ENCODE results near the gene ADAM12.
"Not testable (repeated sequence)": the region's sequence is repeated elsewhere in the genome, so short reads cannot be mapped to it uniquely, and the experiment has no call there.

ADAM12 gene

DNA sequence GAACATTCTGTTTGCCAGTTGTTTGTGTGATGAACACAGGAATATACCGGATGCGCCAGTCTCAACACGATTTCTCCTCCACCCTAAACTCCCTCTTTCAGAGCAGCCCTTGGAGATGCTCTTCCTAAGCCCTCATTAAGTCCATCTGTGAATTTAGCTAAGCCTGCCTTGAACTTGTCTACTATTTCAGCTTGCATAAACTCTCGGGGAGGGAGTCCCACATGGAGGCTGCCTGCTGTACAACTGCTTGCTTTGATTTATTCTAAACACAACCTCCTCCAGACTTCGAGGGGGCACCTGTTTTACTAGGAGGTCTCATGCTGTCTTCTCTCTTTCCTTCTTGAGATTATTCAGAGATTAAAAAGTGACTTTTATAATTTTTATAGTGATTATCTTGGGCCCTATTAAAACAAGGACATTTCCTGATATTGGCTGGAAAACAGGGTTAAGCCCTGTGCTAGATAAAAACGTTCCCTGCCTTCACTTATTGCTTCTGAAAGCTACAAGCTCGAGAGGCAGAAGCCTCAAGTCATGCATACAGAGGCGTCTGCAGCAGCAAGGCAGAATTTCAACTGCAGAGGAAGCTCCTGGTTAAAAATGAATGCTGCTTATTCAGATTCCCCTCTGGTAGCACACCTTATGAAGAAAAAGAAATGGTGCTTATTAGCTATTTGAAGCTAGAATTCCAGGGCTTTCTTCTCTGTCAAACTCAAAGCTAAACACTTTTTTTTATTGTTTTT lies 317.6 kb downstream of the ADAM12 start:
- no peak for DNase-seq

DNA sequence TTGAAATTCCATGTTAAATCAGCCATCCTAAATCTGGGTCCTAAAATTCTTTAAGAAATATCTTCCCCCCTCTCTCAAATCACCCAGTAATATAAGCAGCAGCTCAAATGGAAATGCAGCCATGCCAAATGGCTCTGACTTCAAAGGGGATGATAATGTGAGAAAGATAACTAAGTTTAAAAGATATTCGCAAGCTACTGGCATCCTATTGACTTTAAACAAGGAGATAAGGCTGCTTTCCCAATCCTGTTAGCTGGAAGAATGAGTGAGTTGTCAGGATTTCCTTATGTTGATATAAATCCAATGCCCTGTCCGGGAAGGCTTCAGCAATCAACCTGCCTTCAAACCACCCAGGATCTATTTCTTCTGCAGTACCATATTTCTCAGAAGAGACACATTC lies 320.0 kb downstream of the ADAM12 start:
- no peak for DNase-seq

DNA sequence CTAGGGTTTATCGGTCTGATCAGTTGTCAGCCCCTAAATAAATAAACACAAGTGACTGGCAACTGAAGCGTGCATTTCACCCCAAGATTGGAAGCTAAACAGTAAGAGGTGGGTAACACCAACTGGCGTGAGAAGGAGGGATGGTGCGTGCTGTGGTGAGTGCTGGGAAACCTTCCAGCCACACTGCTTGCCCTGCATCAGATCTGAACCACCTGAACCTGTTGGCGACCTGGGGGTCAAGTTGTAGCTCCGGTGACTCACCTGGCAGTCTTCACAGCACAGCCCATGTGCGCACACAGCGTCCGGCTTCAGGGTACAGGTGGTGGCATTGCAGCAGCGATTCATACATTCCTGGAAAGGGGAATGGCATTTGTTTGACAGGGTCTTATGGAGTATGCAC lies 321.8 kb downstream of the ADAM12 start:
- DNase-seq, result no peak

DNA sequence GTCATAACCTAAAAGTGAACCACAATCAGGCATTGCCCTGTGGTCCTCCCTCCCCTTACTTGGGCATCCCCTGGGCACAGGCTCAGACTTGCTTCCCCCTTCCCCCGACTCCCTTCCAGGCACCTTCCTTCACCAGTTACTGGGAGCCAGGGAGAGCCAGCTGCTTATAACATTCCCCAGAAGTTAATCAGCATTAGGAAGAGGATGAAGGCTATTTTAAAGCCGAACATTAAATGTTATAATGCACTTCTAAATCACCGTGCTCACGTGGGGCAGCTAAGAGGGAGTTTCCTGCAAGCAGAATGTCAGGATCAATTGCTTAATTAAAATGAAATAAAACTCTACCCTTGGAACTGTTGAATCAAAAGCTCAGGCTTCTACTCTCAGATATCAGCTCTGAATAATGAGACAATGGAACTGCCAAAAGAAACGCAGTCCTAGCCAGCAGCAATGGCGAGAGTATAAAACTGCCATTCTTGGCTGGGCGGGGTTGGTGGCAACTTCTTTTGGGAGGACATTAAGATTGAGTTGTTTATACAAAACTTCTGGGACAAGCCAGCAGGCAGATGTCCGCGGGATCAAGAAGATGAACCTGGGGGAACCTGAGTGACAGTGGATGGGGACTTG lies 322.4 kb downstream of the ADAM12 start:
- DNase-seq, result no peak

DNA sequence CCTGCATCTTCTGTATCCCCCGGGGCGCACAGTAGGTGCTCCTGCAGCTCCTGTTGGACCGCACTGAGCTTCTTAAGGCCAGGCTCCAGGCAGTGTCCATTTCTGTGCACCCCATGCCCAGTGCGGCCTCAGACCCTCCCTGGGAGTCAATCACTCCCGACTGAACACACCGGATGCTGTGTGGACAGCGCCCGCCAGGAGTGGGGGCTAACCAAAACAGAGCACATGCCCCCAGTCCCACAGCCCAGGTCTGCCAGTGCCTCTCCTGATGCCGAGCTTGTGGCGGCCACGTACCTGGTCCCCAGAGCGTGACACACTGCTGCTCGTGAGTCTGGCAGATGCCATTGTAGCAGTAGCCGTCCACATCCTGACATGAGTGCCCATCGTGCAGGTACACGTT lies 323.8 kb downstream of the ADAM12 start:
- no peak for DNase-seq

DNA sequence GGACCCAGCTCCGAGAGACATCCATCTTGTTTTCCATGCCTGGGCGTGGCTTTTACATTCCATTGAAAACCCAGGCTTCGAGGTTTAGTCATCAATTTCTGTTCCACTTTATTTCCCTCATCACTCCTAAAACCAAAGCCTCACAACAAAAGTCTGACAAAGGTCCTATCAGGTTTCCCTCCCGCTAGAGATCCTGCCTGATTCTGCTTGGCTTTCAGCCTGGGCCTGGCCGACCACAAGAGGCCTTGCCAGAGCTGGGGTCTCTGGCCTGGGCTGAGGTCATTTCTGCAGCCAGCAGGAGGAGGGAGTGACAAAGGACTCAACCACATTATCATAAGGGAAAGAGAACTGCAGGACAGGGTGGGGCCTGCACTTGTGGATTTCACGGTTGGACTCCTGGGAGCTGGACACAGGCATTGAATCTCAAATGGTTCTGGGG lies 324.9 kb downstream of the ADAM12 start:
- DNase-seq, result no peak

DNA sequence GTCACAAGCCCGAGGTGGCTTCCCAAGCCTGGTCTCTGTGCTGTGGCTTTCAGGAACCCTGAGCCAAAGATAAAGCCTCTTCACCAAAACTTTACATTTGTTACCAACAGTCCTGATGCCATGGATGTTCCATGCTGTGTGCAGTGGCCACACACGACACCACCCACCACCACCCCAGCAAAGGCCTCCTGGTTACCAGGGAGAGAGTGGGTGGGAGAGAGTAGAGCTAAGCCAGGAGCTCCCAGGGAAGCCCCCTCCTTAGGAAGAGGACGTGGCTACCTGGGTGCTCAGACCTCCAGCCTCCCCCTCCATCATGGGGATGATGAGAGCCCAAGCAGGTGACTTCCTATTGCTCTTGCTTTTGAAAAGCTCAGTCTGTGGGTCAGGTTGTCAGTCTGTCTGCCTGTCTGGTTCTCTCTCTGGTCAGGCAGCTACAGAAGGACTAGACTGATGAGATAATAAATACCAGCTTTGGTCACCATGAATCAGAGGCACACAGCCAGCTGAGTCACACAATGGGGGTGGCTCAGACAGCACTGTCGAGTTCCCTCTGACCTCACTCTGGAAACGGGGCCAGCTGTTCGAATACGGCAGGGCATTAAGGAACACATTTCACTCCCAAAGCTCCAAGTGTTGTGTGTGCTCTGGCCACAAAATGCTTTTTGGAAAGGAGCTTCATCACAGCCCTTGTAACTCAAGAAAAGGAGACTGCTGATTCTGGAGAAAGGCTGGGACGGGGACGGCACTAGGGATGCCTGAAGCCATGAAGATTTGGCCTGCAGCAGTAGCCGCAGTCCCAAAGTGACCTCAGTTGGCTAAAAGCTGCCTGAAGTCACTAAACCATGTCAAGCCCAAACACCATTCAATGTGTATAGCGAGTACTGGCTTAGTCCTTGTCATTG lies 325.9 kb downstream of the ADAM12 start:
- DNase-seq, result no peak

DNA sequence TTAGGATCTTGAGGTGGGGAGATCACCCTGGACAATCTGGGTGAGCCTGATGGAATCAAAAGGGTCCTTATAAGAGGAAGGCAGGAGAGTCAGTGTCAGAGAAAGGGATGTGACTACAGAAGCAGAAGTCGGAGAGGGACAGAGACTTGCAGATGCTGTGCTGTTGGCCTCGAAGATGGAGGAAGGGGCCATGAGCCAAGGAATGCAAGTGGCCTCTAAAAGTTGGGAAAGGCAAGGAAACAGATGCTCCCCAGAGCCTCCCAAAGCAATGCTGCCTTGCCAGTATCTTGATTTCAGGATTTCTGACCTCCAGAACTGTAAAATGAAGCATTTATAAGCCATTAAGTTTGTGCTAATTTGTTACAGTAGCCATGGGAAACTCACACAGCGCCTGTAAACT lies 326.8 kb downstream of the ADAM12 start:
- no peak for DNase-seq

DNA sequence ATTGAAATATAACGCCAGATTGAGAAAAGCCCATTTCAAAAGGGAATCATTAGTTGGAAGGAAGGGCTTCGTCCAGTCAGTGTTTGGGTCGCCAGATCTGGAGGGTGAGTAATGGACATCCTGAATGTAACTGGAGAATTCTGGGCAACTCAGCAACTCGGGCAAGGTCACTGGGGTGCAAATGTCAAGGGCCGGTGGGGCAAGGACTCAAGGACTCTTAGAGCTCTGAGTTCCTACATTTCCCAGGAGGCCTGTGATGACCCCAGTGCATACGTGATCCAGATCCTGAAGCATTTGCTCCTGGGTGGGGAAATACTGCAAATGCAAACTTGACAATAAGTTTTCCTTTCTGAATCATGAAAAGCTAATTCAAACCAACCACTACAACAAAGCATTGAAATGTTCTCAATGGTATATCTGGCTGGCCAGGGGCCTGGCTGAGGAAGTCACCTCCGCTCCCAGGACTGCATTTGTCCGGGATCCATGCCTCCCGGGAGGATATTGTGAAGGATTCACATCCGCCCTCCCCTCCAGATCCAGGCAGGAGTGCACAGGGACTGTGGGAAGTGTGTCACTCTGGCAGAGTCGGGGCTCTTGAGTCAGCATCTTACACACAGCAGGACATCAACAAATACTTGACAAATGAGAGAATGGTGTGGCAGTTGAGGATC lies 327.9 kb downstream of the ADAM12 start:
- DNase-seq, result no peak

DNA sequence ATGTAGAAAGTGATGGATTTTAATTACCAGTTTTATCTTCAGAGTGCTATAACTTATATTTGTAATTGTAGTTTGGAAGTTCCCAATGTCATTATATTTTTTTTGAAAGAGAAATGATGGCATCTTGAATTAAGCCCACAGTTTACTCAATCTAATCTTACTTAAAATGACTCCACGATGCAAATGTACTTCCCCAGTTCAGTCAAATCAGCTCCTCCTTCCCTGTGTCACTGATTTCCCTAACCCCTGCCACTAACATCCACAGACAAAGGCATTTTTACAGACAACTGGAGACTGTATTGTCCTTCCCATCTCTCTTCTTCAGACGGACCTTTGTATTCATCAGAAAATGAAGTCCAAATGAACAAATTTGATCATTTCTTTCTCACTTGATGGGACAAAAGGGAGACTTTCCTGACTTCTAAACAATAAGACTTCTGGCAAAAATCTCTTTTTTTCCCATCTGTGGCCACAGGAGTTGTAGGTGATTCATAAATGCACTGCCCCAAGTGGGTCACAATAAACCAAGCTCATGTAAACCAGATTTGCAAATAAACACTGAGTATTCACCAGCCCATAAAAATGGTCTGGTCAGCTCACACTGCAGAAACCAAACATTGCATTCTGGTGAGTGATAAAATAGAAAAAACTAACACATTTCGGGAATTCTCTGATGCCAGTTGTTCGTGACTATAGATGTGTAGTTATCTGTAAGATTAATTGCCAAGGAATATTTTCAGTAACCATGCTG lies 329.0 kb downstream of the ADAM12 start:
- no peak for DNase-seq

DNA sequence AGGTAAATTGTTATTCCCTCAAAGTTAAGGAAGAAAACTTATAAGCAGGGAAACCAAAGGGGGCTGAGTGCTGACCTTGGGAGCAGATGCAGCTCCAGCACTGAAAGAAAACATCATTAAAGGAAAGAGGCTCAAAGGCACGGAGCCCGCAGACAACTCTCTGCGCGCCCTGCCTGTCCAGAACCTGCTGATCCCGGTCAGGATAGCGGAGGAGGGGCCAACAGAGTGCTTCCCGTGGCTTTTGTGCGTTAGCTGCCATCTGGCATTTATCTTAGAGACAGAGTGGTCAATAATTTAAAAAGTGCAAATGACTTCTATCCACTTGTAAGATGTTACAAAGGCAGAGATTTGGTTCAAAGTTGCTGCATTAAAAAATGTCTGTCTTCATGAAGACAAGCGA lies 329.8 kb downstream of the ADAM12 start:
- no peak for DNase-seq

DNA sequence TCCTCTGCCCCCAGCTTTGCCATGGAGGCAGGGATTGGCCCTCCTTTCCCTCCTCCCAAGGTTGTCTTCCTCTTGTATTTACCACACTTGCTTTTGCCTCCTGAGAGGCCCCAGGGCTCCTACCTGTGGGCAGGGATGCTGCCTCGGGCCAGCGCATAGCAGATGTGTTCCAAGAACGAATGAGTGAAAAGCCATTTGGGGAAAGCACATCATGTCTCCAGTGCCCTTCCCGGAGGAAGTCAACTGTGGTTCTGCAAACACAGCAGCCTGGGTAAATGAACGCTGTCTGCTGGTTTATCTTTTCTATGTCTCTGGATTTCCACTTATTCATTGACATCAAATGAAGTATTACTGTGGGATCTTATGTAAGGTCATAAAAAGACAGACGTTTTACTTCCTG lies 330.2 kb downstream of the ADAM12 start:
- no peak for DNase-seq

DNA sequence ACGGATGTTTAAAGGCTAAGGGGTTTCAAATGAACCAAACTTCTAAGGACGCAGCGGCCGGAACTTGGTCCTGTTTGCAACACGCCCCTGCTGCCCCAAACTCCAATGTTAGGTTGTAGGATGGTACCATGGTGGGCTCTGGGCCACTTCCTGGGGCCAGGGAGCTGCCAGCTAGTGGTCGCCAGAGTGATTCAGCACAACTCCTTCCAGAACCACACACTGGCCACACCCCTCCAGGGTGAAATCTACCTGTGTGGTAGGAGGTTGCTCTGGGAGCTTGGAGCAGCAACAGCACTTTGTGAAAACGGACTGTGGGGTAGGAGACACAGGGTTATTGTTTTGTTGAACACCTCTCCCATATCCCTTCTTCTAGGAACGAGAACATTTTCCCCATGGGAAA lies 330.8 kb downstream of the ADAM12 start:
- no peak for DNase-seq

DNA sequence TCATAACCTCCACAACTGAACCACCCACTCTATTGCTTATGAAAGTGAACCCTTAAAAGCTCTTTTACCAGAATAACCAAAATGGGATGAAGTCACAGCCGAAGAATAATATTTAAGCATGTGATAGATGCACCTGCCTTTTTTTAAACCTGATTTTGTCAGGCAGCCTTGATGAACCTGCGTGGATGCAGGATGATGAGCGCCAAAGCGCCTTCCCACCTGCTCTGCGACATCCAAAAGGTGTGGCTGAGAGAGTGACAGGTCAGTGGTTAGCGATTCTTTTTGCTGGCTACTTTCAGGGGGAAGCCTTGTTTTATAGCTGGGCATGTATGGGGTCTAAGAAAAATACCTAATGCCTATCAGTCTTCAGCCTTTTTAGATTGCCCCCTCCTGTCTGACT lies 334.1 kb downstream of the ADAM12 start:
- DNase-seq, result no peak

DNA sequence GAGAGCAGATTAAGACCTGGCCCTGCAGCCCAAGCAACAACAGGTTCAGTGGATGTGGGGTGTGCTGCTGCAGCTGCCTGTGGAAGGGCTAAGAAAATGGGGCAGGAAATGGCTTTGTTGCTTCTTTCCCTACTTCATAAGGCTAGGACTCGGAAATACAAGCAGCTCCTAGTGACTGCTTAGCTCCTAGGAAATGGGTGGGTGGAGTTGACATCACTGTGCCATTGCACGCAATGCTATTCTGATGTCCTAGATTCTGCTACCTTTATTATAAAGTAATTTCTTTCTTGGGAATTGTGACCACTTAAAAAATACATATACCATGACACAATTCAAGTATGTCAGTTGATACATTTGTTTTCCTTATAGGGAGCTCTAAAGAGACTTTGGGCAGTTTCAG lies 336.1 kb downstream of the ADAM12 start:
- DNase-seq, result no peak

DNA sequence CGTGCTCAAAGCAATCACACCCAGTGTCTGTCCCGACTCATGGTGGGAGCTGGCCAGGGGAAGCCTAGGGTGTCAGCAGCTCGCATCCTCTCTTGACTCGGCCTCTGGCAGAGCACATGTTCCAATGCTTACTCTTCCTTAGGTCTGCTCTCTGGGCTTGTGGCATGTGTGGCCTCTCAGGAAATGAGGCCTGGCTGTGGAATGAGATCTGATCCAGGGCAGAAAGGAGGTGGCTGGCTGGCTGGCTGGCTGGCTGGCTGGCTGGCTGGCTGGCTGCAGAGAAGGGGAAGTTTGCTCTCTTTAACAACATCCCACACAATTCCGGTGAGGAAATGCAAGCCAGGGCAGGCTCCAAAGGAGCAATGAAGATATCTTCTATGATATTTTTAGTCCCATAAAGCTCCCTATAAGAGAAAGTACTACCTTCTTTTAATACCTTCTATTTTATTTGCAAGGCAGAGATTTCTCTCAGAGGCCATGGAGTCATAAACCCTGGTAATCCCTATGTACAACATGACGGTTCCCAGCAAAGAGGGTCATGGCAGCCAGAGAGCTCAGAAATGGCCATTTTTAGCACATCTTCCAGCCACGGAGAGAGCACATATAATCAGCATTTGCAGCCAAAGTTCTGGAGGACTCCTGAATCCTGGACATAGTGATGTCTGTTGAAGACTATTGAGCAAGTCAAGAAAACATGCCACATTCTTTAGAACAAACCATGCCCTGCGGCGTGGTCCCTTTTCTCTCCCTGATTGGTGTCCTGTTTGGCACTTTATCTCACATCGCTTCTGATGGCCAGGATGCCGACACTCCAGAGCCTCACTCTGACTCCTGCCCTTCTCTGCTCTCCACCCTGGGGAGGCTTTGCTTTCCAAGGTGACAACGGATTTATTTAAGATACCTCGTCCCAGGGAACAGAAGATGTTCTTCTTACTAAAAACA lies 338.2 kb downstream of the ADAM12 start:
- no peak for DNase-seq

DNA sequence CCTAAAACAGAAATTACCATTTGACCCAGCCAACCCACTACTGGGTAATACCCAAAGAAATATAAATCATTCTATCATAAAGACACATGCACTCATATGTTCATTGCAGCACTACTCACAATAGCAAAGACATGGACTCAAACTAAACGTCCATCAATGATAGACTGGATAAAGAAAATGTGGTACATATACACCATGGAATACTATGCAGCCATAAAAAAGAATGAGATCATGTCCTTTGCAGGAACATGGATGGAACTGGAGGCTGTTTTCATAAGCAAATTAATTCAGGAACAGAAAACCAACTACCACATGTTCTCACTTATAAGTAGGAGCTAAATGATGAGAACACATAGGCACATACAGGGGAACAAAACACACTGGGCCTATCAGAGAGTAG lies 340.5 kb downstream of the ADAM12 start:
- not testable (repeated sequence) for DNase-seq

DNA sequence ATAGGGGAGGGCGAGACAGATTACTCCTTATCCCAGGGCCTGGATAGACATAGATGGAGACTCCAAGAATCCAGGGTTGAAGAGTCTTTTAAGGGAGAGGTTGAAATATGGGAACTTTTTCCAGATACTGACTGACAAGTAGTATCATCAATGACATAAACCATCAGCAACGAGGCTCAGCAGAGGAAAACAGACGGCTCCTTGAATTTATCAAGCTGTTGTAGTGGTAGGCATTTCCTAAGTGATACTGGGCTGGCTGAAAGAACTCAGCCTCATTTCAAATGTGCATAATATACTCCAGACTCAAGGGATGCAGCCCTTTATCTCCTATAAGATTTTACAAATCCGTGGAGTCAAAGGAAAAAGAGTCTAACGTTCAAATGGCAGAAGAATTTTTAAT lies 341.4 kb downstream of the ADAM12 start:
- no peak for DNase-seq

DNA sequence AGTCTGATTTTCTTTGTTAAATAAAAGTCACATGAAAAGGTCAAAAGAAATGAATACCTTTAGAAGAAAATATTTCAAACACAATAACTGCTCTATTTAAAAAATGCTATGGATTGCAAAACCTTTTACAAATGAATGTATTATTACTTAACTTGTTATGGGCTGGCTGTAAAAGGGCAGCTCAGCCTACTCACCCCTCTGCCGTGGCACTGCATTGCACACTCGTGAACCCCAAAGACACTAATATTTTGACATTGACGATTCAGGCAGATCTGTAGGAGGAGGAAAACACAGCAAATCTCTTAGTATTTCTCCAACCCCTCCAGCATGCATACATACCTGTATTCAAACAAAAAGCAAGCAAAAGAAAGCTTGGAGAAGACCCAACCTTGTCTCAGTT lies 342.4 kb downstream of the ADAM12 start:
- no peak for DNase-seq

DNA sequence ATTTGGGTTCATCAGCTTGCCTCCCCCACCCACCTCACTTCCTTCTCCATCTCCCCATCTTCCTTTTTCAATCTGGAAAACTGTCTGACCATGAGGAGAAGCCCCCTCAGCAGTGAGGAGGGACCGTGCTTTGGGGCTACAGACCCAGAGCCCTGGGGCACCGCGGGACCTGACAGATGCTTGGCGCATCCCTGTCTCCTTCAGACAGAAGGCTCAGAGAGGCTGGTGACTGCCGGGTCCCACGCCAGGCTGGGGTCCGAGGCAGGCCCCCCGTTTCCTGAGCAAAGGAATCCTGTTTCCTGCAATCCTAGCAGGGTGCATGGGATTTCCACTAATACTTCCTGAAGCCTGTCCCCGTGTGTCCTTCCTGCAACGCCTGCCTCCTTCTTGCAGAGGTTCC lies 344.9 kb downstream of the ADAM12 start:
- DNase-seq, result no peak

DNA sequence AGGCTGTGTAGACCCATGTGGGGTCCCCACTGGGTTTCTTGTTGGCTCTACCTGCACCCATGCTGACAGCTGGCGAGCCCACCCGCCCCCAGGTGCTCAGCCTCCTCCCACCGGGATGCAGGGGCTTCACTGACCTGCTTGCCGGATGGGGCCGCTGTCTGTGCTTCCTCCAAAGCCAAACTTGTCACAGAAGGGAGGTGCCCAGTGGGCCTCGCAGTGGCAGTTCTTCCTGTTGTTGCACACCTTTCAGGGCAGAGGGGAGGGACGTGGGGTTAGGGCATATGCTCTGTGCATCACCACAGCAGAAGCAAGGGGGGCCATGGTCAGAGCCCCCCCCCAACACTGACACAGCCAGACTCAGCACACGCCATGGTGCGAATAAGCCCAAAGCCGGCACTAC lies 345.4 kb downstream of the ADAM12 start:
- DNase-seq, result no peak

Measured in stimulated activated CD4-positive, alpha-beta T cell treated with anti-CD3 and anti-CD28 coated beads, Interleukin-4, amount 100 ng/mL, for 1 hour (primary cell).